Caco-2 (cell line): ENCODE results near the gene MAML2. TPM values are rescaled to one million over a fixed set of nuclear protein-coding genes. Genes with fewer than 3 reads are reported as not detected.

Experiments used
- BruUV-seq: library from RNA; stranded (reverse); fragments of 400-500 nt; replicated peaks from 2 replicates; lab custom pipeline; 2021; lab: Mats Ljungman, UMichigan
- CTCF ChIA-PET: fragments of 300-600 bp; sonication (Branson Sonifier 250); formaldehyde crosslinking; loops from one replicate; lab custom pipeline; 2022; ENCODE audit warnings: antibody characterized with exemption; lab: Charles Lee
- POLR2A ChIA-PET: fragments of 300-600 bp; sonication (Branson Sonifier 250); formaldehyde crosslinking; loops from one replicate; lab custom pipeline; 2022; ENCODE audit warnings: antibody characterized with exemption; lab: Charles Lee
- DNase-seq, 2 experiments: peaks; one replicate each; pipeline versions ENCODE4 v3.0.0 to v3.0.0-alpha.2; 2020 to 2022
- H3K27me3 ChIP-seq: replicated peaks from 2 replicates; pipeline ENCODE4 v1.6.0; 2011; ENCODE audit warnings: low read length; ENCODE audit not compliant: control insufficient read depth, insufficient read depth
- H3K36me3 ChIP-seq: 2 replicates; pipeline ENCODE4 v1.5.1; 2011; ENCODE audit warnings: low read length; ENCODE audit not compliant: control insufficient read depth, insufficient read depth
- H3K4me1 ChIP-seq: fragments of 250-450 bp; sonication (Bioruptor Pico); 2 replicates; pipeline ENCODE4 v1.5.1; 2020; ENCODE audit warnings: mild to moderate bottlenecking
- H3K4me3 ChIP-seq: 2 replicates; pipeline ENCODE4 v1.5.1; 2011; ENCODE audit warnings: low read depth, mild to moderate bottlenecking, control low read depth, low read length
- H3K9me3 ChIP-seq: fragments of 250-450 bp; sonication (Bioruptor Pico); 2 replicates; pipeline ENCODE4 v1.5.1; 2020; ENCODE audit warnings: mild to moderate bottlenecking, moderate library complexity
- H3K27ac Mint-ChIP-seq: one replicate; pipeline ENCODE4 v1.8.0; 2022; ENCODE audit warnings: mixed read lengths; ENCODE audit not compliant: unreplicated experiment
- H3K27me3 Mint-ChIP-seq: one replicate; pipeline ENCODE4 v1.8.0; 2022; ENCODE audit warnings: mixed read lengths; ENCODE audit not compliant: insufficient read depth, unreplicated experiment
- H3K36me3 Mint-ChIP-seq: one replicate; pipeline ENCODE4 v1.8.0; 2022; ENCODE audit warnings: mild to moderate bottlenecking, mixed read lengths; ENCODE audit not compliant: insufficient read depth, unreplicated experiment
- H3K4me1 Mint-ChIP-seq: one replicate; pipeline ENCODE4 v1.8.0; 2022; ENCODE audit warnings: low read depth, mixed read lengths; ENCODE audit not compliant: unreplicated experiment
- H3K4me3 Mint-ChIP-seq: one replicate; pipeline ENCODE4 v1.8.0; 2022; ENCODE audit warnings: mild to moderate bottlenecking, moderate library complexity, mixed read lengths; ENCODE audit not compliant: unreplicated experiment
- H3K9me3 Mint-ChIP-seq: one replicate; pipeline ENCODE4 v1.8.0; 2022; ENCODE audit warnings: mixed read lengths; ENCODE audit not compliant: unreplicated experiment
- CTCF ChIP-seq, 2 experiments: fragments of 200-600 bp in 1 of 2; IDR thresholded peaks; 1 replicate in 1 of 2; 2 replicates in 1 of 2; pipeline versions ENCODE4 v1.5.1 to v1.8.0; 2011 to 2022; ENCODE audit warnings: antibody characterized with exemption in 1 of 2, control low read depth in 1 of 2, inconsistent platforms in 1 of 2, low read depth in 1 of 2, low read length in 1 of 2, mild to moderate bottlenecking in 1 of 2, moderate library complexity in 1 of 2; ENCODE audit not compliant: insufficient read depth in 1 of 2, severe bottlenecking in 1 of 2, unreplicated experiment in 1 of 2
- intact Hi-C: fragments of 100-400 bp; cut with micrococcal nuclease; formaldehyde crosslinking; loops from one replicate; pipeline ENCODE4 v1.10.0; 2022; ENCODE audit not compliant: unreplicated experiment
- total RNA-seq: library from RNA; stranded (reverse); gene quantifications from 2 replicates; pipeline ENCODE4 v1.2.3, GENCODE V29; 2022

Gene MAML2
- total RNA-seq, 1 experiment from 2014 or later: 11.5 TPM

GRCh38 chr11:96315476-96315875 is 27.5 kb downstream of the MAML2 start:
- H3K4me1 ChIP-seq: peaks cover 54% of the 10 kb centered on the region
- CTCF ChIA-PET: no interaction called here
- H3K27ac Mint-ChIP-seq: no peak overlapping the region
- H3K9me3 Mint-ChIP-seq: peaks cover 9% of the 10 kb centered on the region
- no peak overlapping the region for H3K4me3 Mint-ChIP-seq
- BruUV-seq: no TSS peak
- intact Hi-C loops: no loop called here
- H3K9me3 ChIP-seq: 0 out of 2 replicates have a peak, but pooled peaks cover 7% of the 10 kb centered on the region
- DNase-seq: no peak
- H3K27me3 Mint-ChIP-seq: no peaks in the 10 kb centered on the region
- H3K4me3 ChIP-seq: no peak overlapping the region
- no peaks in the 10 kb centered on the region for H3K36me3 Mint-ChIP-seq
- no peaks in the 10 kb centered on the region for H3K27me3 ChIP-seq
- peaks cover 39% of the 10 kb centered on the region for H3K4me1 Mint-ChIP-seq
- H3K36me3 ChIP-seq: peaks cover 1% of the 10 kb centered on the region; the same call in 1 of the 2 replicates
- POLR2A ChIA-PET: no interaction called here
- no peak for TF ChIP-seq CTCF (IDR thresholded peaks at IDR 0.05; ENCODE audit: insufficient read depth in 1 of 2, low read depth in 1 of 2, low read length in 1 of 2, severe bottlenecking in 1 of 2, unreplicated experiment in 1 of 2)

- Histone ChIP-seq H3K36me3 (peaks cover 1% of the 10 kb centered on the region; the same call in 1 of the 2 replicates), H3K4me3 (no peak overlapping the region), H3K4me1 (peaks cover 53% of the 10 kb centered on the region), H3K9me3 (0 out of 2 replicates have a peak, but pooled peaks cover 7% of the 10 kb centered on the region), H3K27me3 (no peaks in the 10 kb centered on the region)
- Mint-ChIP-seq H3K9me3 (peaks cover 9% of the 10 kb centered on the region), H3K27ac (peak overlapping the region; percentile 12), H3K27me3 (no peaks in the 10 kb centered on the region), H3K4me3 (no peak overlapping the region), H3K36me3 (no peaks in the 10 kb centered on the region), H3K4me1 (peaks cover 41% of the 10 kb centered on the region)
- CTCF ChIA-PET: no interaction called here
- intact Hi-C loops: no loop called here
- DNase-seq: no peak
- BruUV-seq: no TSS peak
- TF ChIP-seq CTCF (IDR thresholded peaks at IDR 0.05; ENCODE audit: insufficient read depth in 1 of 2, low read depth in 1 of 2, low read length in 1 of 2, severe bottlenecking in 1 of 2, unreplicated experiment in 1 of 2): no peak
- POLR2A ChIA-PET: interaction anchor here (0.7 kb wide), 1 partner anchor 8 kb away, joined by 3 read pairs; no protein-coding TSS in a partner anchor
Observed at GRCh38 chr11:96314326-96315020, 28.5 kb downstream of the MAML2 start.

GRCh38 chr11:96313163-96313562 is 29.8 kb downstream of the MAML2 start:
- CTCF ChIA-PET: interaction anchor here (1.5 kb wide), 1 partner anchor 30 kb away, joined by 7 read pairs; the partner anchor contains the start of gene MAML2
- Mint-ChIP-seq H3K27me3 (no peaks in the 10 kb centered on the region), H3K27ac (no peak overlapping the region), H3K4me1 (peaks cover 50% of the 10 kb centered on the region), H3K4me3 (no peak overlapping the region), H3K36me3 (no peaks in the 10 kb centered on the region), H3K9me3 (peaks cover 9% of the 10 kb centered on the region)
- Histone ChIP-seq H3K4me3 (no peak overlapping the region), H3K4me1 (peaks cover 60% of the 10 kb centered on the region), H3K27me3 (no peaks in the 10 kb centered on the region), H3K9me3 (0 out of 2 replicates have a peak, but pooled peaks cover 7% of the 10 kb centered on the region), H3K36me3 (peaks cover 1% of the 10 kb centered on the region; the same call in 1 of the 2 replicates)
- intact Hi-C loops: no loop called here
- POLR2A ChIA-PET: no interaction called here
- DNase-seq: no peak
- no TSS peak for BruUV-seq
- TF ChIP-seq CTCF (IDR thresholded peaks at IDR 0.05; ENCODE audit: insufficient read depth in 1 of 2, low read depth in 1 of 2, low read length in 1 of 2, severe bottlenecking in 1 of 2, unreplicated experiment in 1 of 2): no peak
